IMR-90 (cell line): ENCODE measurements around the gene SIK2.

ENCODE experiments used
- FOS ChIP-seq: fragments of 150-350 bp; IDR thresholded peaks from 2 replicates; pipeline ENCODE4 v1.6.1; 2016; ENCODE audit warnings: low read depth, low read length
- MAZ ChIP-seq: IDR thresholded peaks from 2 replicates; pipeline ENCODE4 v1.6.1; 2012; ENCODE audit warnings: low read depth, mild to moderate bottlenecking, low read length, improper control_type of control experiment, moderate library complexity, borderline replicate concordance
- POLR2A ChIP-seq: IDR thresholded peaks from 2 replicates; pipeline ENCODE4 v1.6.1; 2012; ENCODE audit warnings: mild to moderate bottlenecking, low read depth, low read length
- RAD21 ChIP-seq: IDR thresholded peaks from 2 replicates; pipeline ENCODE4 v1.6.1; 2012; ENCODE audit warnings: low read length, improper control_type of control experiment
- RCOR1 ChIP-seq: IDR thresholded peaks from 2 replicates; pipeline ENCODE4 v1.6.1; 2012; ENCODE audit warnings: mild to moderate bottlenecking, low read length, improper control_type of control experiment; ENCODE audit not compliant: insufficient replicate concordance
- SMC3 ChIP-seq: fragments of 150-350 bp; IDR thresholded peaks from 2 replicates; pipeline ENCODE4 v1.6.1; 2016; ENCODE audit warnings: low read depth, mild to moderate bottlenecking, antibody characterized with exemption, low read length, moderate library complexity
- TF ChIP-seq, protein P1 (sequence below): conservative IDR thresholded peaks from 2 replicates; pipeline ENCODE4 v1.5.1; 2012; ENCODE audit warnings: mild to moderate bottlenecking, low read depth, low read length, improper control_type of control experiment
- TF ChIP-seq, protein P2 (sequence below): fragments of 150-350 bp; IDR thresholded peaks from 2 replicates; pipeline ENCODE4 v1.6.1; 2017; ENCODE audit warnings: mild to moderate bottlenecking, antibody characterized with exemption, low read length, low read depth

DNA sequence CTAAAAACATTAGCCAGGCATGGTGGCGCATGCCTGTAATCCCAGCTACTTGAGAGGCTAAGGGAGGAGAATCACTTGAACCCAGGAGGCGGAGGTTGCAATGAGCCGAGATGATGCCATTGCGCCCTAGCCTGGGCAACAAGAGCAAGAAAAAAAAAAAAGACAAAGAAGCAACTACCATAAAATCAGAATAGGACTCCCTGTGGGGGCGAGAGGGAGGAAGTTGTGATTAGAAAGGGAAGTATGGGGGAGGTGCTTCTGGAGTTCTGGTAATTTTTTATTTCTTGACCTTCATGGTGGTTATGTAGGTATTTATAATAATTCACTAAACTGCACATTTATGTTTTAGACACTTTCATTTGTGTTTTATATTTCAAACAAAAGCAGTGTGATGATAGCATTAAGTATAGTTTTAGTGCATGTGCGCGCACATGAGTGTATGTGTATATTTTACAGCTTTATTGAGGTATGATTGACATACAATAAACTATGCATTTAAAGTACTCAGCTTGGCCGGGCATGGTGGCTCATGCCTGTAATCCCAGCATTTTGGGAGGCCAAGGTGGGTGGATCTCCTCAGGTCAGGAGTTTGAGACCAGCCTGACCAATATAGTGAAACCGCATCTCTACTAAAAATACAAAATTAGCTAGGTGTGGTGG lies 43.5 kb downstream of the SIK2 start:
- TF ChIP-seq, protein P1, sequence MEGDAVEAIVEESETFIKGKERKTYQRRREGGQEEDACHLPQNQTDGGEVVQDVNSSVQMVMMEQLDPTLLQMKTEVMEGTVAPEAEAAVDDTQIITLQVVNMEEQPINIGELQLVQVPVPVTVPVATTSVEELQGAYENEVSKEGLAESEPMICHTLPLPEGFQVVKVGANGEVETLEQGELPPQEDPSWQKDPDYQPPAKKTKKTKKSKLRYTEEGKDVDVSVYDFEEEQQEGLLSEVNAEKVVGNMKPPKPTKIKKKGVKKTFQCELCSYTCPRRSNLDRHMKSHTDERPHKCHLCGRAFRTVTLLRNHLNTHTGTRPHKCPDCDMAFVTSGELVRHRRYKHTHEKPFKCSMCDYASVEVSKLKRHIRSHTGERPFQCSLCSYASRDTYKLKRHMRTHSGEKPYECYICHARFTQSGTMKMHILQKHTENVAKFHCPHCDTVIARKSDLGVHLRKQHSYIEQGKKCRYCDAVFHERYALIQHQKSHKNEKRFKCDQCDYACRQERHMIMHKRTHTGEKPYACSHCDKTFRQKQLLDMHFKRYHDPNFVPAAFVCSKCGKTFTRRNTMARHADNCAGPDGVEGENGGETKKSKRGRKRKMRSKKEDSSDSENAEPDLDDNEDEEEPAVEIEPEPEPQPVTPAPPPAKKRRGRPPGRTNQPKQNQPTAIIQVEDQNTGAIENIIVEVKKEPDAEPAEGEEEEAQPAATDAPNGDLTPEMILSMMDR, result no peak
- TF ChIP-seq POLR2A (no peak), FOS (no peak), MAZ (no peak), RCOR1 (no peak), SMC3 (no peak), RAD21 (no peak)
- TF ChIP-seq, protein P2, sequence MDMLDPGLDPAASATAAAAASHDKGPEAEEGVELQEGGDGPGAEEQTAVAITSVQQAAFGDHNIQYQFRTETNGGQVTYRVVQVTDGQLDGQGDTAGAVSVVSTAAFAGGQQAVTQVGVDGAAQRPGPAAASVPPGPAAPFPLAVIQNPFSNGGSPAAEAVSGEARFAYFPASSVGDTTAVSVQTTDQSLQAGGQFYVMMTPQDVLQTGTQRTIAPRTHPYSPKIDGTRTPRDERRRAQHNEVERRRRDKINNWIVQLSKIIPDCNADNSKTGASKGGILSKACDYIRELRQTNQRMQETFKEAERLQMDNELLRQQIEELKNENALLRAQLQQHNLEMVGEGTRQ, result no peak
